ENCODE results near the gene C6orf132. TPM values are rescaled to one million over a fixed set of nuclear protein-coding genes. Genes with fewer than 3 reads are reported as not detected.

The C6orf132 gene
- total RNA-seq, 2 donors from 2014 or later = 1.9 to 2.8 TPM

GRCh38 chr6:42103753-42104094 is 38.7 kb downstream of the C6orf132 start:
- H3K4me3 ChIP-seq = peak overlapping the region in 1 of 2 donors; percentile 50
- peaks cover 0 to 40% of the 10 kb centered on the region in 2 donors for H3K4me1 ChIP-seq
- H3K27ac ChIP-seq = peak overlapping the region; percentile 41 to 53
- H3K27me3 ChIP-seq = no peaks in the 10 kb centered on the region
- H3K36me3 ChIP-seq = no peaks in the 10 kb centered on the region
- no peak for TF ChIP-seq CTCF (IDR thresholded peaks at IDR 0.05)
- H3K9me3 ChIP-seq = no peaks in the 10 kb centered on the region
- DNase-seq (ENCODE audit: low spot score) = no peak

GRCh38 chr6:42103216-42103615 is 39.2 kb downstream of the C6orf132 start:
- no peak for DNase-seq (ENCODE audit: low spot score)
- no peak for TF ChIP-seq CTCF (IDR thresholded peaks at IDR 0.05)
- Histone ChIP-seq H3K27me3 (no peaks in the 10 kb centered on the region), H3K4me1 (peaks cover 0 to 40% of the 10 kb centered on the region in 2 donors), H3K9me3 (no peaks in the 10 kb centered on the region), H3K36me3 (no peaks in the 10 kb centered on the region), H3K27ac (peak overlapping the region in 1 of 2 donors; percentile 41), H3K4me3 (no peak overlapping the region)

- Histone ChIP-seq H3K27me3 (no peaks in the 10 kb centered on the region), H3K27ac (peak overlapping the region; percentile 51 to 61), H3K36me3 (no peaks in the 10 kb centered on the region), H3K9me3 (no peaks in the 10 kb centered on the region), H3K4me3 (no peak overlapping the region), H3K4me1 (peaks cover 0 to 40% of the 10 kb centered on the region in 2 donors)
- no peak for DNase-seq (ENCODE audit: low spot score)
- no peak for TF ChIP-seq CTCF (IDR thresholded peaks at IDR 0.05)
Measured at GRCh38 chr6:42101186-42101657, 41.2 kb downstream of the C6orf132 start.

GRCh38 chr6:42100029-42100901 is 42.2 kb downstream of the C6orf132 start:
- Histone ChIP-seq H3K27ac (peak overlapping the region; percentile 57 to 61), H3K4me3 (no peak overlapping the region), H3K36me3 (no peaks in the 10 kb centered on the region), H3K9me3 (no peaks in the 10 kb centered on the region), H3K4me1 (peaks cover 0 to 40% of the 10 kb centered on the region in 2 donors), H3K27me3 (no peaks in the 10 kb centered on the region)
- no peak for DNase-seq (ENCODE audit: low spot score)
- no peak for TF ChIP-seq CTCF (IDR thresholded peaks at IDR 0.05)

- peaks cover 0 to 35% of the 10 kb centered on the region in 2 donors for H3K4me1 ChIP-seq
- peak overlapping the region; percentile 57 to 61 for H3K27ac ChIP-seq
- H3K4me3 ChIP-seq = no peak overlapping the region
- no peaks in the 10 kb centered on the region for H3K36me3 ChIP-seq
- H3K9me3 ChIP-seq = no peaks in the 10 kb centered on the region
- DNase-seq (ENCODE audit: low spot score) = no peak
- TF ChIP-seq CTCF (IDR thresholded peaks at IDR 0.05) = no peak
- no peaks in the 10 kb centered on the region for H3K27me3 ChIP-seq
Measured at GRCh38 chr6:42099340-42100028, 42.9 kb downstream of the C6orf132 start.
